GM18517 (cell line): Measurements from ENCODE around the gene CPA1.
"Not testable (repeated sequence)": the region's sequence is repeated elsewhere in the genome, so short reads cannot be mapped to it uniquely, and the experiment has no call there.

Experiments
- ATAC-seq: cut with Tn5 transposase; IDR thresholded peaks from one replicate; pipeline ENCODE4 v1.9.1; 2021; ENCODE audit warnings: mild to moderate bottlenecking, moderate library complexity; ENCODE audit not compliant: unreplicated experiment

CPA1 gene

DNA sequence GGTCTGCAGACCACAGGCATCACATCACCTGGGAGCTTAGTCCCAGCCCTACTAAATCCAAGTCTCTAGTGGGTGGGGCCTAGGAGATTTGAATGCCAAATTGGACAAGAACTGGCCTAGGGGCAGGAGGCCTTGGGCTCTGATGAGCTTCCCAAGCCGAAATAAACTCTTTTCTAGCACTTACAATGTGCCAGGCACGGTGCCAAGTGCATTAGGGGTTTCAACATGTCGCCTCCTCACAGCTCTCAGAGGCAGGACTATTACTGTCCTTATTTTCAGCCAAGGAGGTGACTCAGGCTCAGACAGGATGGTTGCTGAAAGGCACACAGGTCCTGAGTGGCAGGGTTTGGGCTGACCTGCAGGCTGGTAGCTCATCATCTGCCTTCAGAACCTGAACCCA lies 9.2 kb upstream of the CPA1 start:
- no peak for ATAC-seq

DNA sequence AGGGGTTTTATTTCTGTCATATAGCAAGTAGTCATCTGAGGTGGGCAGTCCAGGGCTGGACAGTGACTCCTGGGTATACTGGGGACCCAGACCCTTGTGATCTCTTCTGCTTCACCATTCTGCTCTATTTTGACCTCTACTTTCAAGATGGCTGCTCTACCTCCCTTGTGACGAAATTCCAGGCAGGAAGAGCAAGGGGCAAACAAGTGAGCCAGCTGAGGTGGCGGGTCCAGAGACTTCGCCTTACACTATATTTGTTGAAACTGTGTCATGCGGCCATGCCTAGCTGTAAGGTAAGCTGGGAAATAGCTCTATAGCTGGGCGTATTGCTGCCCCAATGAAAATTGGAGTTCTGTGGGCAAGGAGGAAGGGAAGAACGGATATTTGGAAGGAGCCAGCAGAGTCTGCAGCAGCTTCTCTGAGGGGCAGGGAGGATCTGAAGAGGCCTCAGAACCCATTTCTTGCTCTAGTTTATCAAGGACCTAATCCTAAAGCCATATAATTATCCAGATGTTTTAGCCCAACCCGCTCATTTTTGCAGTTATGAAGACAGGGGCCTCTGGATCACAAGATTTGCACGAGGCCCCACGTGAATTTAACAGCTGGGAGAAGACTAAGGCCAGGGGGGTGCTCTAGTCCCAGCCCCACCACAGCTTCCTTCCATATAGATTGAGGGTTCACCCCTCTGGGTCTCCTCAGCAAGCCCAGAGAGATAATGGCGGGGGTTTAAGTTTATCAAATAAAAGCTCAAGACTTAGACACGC lies 7.7 kb upstream of the CPA1 start:
- no peak for ATAC-seq

DNA sequence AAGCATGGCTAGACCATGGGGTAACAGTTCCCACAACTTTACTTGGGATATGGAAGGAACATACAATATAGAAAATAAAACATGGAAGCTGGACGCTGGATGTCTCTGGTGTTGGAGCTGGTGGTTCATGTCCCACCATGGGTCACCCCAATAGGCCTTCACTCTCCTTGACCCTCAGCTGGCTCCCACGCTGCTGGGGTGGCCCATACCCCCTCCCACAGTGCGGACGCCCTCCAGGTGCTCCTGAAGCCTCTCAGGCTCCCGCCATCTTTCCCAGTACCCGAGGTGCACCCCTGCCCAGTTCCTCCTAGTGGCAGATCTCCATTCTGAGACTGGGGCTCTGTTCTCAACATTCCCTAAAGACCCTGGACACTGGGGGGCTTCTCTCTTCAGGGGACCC lies 5.8 kb upstream of the CPA1 start:
- ATAC-seq: no peak

DNA sequence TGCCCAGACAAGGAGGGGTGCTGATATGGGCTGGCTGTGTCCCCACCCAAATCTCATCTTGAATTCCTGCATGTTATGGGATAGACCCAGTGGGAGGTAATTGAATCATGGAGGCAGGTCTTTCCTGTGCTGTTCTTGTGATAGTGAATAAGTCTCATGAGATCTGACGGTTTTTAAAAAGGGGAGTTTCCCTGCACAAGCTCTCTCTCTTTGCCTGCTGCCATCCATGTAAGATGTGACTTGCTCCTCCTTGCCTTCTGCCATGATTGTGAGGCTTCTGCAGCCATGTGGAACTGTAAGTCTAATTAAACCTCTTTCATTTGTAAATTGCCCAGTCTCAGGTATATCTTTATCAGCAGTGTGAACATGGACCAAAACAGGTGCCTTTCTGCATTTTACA lies 3.8 kb upstream of the CPA1 start:
- not testable (repeated sequence) for ATAC-seq

DNA sequence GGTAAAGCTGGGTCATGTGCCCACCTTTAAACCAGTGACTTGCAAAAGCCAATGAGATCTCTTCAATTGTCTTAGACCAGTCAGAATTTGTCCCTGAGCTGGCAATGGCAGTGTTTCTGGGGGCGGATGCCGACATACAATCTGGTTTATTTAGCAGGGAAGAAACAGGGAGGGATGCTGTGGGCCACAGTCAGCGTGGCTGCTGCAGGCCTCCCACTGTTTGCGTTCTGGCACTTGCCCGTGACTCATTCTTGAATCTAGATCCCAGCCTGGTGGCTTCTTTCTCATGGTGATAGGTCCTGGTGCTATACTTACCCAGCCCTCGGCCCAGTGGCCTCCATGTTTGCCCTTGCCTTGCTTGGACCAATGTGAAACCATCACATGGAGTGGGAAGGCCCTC lies 3.1 kb upstream of the CPA1 start:
- no peak for ATAC-seq

DNA sequence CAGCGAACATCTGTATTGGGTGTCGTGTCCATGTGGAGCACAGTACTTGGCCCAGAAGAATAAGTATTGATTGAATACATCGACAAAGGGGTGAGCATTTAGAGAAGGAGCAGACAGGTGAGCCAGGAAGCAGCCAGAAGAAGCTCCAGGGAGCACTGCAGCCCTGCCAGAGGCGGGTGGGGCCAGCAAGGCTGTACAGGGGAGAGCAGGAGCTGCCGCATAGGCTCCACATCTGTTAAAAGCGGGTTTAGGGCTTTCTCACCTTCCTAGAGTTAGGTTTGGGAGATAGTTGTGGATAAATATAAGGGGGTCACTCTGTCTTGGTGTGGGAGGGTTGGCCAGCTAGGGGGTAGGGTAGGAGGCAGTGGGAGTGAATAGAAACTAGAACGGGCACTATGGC lies 1.3 kb upstream of the CPA1 start:
- ATAC-seq: no peak

DNA sequence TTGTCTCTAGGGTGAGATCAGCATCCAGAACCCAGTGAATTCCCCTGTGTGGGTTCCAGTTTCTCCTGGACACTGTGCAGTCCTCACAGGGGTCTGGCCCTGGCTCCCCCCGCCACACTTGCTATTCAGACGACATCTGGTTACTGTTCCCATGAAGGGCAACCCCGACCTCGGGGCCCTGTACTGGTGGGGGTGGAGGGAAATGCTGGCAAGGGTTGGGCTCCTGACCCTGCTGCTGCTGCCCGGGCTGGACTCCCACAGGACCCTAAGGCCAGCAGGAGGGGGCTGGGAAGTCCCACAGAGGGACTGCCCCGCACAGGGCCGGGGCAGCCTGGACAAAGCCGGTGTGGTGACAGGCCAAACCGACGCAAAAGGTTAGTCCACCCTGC lies 768 bp upstream of the CPA1 start:
- no peak for ATAC-seq

DNA sequence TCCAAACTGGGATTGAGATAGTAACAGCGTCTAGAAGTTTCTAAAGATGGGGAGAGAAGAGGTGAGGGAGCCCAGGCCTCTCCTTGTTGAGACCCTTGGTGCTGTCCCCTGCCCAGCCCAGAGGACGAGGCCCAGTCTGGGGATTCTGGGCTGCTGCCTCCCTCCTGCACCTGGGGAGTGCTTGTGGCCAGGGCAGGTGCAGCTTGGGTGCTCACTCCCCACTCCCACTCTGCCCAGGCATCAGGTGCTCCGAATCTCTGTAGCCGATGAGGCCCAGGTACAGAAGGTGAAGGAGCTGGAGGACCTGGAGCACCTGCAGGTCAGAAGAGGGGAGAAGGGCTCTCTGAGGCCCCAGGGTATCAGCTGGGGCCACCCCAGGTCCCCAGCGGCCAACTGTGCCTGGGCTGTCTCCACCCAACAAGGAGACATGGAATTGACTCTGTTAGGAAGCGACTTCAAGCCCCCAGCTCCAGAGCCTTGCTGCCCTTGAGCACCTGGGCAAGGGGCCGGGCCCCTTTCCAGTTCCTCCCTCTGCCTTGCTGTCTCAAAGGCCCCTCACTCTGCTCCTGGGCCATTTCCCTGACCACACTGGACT lies 664 bp downstream of the CPA1 start:
- ATAC-seq: no peak

DNA sequence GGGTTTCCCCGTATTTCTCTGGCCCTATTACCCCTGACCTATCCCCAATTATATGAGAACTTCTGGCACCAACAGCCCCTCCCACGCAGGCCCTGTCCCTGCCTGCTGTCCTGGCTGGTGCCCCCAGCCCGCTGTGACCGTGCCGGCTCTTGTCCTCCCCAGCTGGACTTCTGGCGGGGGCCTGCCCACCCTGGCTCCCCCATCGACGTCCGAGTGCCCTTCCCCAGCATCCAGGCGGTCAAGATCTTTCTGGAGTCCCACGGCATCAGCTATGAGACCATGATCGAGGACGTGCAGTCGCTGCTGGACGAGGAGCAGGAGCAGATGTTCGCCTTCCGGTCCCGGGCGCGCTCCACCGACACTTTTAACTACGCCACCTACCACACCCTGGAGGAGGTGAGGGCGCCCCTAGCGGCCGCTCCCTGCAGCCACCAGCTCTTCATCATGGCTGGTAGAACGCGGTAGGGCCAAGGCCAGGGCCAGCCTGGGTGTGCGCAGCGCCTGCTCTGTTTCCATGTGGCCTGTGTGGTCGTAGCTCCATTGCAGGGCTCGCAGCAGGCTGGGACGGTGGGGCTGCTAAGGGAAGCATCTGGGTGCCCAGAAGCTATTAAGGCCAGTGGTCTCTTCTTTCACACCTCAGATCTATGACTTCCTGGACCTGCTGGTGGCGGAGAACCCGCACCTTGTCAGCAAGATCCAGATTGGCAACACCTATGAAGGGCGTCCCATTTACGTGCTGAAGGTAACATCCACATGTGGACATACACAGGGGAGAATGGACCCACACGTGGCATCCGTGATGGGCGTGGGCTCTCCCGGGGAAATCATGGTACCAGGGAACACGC lies 1.4 kb downstream of the CPA1 start:
- no peak for ATAC-seq

DNA sequence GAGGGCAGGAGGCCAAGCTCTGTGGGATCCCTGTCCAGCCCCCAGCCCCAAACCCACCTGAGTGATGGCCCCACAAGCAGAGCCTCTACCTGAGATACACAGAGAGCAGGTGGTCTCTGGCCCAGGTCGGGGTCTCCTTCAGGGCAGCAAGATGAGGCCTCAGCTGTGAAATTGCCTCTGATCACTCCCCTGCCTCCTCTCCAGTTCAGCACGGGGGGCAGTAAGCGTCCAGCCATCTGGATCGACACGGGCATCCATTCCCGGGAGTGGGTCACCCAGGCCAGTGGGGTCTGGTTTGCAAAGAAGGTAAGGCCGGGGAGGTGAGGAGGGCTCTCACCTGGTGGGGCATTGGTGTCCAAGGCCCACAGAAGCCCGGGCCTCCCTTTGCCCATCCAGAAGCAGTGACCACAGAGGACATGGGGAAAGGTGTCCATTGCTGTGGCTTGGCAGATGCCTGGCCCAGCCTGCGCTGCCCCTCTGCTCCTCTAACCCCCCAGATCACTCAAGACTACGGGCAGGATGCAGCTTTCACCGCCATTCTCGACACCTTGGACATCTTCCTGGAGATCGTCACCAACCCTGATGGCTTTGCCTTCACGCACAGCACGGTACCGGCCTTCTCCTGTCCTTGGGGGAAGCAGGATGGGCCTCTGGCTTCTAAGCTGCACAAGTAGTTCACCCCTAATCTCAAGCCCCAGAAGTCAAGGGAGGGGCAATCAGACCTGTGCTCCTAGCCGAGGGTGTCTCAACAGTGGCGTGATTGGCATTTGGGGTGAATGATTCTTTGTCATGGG lies 3.1 kb downstream of the CPA1 start:
- ATAC-seq: no peak

DNA sequence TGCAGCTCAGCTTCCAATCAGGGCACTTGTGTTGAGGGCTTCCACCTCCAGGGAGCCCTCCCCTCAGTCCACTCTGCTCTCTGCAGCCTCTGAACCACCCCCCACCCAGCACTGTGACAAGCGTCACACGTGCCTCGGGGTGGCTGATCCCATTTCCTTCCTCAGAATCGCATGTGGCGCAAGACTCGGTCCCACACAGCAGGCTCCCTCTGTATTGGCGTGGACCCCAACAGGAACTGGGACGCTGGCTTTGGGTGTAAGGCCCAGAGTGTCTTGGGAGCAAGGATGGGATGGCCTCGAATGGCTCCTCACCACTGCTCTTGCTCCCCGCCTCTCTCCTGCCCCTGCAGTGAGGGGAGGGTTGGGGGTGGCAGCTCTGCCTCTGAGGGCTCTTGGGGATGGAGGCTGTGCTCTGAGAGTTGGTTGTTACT lies 4.1 kb downstream of the CPA1 start:
- ATAC-seq: no peak

DNA sequence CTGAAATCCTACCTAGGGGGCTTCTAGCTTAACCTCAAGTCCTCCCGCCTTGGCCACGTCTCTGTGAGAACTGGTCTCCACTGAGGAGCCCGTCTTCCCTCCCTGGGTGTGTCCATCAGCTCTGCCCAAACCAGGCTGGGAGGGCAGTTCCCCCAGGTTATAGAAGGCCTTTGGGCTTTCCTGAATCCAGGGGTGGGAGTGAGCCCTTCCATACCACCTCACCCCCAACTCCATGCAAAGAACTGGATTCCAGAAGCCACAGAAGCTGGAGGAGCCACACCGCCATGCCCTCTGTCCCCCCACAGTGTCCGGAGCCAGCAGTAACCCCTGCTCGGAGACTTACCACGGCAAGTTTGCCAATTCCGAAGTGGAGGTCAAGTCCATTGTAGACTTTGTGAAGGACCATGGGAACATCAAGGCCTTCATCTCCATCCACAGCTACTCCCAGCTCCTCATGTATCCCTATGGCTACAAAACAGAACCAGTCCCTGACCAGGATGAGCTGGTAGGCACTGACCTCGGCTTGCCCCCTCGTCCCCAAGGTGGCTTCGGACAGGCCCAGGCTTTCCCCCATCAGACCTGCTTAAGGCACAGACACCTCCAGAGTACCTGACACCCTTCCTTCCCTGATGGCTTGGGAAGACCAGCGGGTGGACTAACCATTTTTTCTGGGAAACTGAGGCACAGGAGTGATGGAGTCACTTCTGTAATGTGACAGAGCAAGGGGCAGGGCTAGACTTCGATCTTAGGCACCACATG lies 4.7 kb downstream of the CPA1 start:
- no peak for ATAC-seq

DNA sequence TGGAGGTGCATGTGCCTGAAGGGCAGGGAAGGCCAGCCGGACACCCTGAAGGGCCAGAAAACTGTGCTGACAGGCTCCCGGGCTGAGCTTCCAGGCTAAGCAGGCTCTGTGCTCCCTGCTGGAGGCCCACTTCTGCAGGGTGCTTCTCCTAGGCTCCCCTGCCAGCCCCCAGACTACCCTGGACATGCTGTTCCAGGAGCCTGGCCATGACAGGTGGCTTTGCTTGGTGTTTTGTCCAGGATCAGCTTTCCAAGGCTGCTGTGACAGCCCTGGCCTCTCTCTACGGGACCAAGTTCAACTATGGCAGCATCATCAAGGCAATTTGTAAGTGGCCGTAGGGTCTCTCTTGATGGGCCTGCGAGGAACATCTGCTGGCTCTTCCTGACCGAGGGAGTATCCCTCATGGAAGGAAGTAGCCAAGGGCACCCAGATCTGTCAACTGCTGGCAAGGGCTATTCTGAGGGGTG lies 5.3 kb downstream of the CPA1 start:
- ATAC-seq: no peak

DNA sequence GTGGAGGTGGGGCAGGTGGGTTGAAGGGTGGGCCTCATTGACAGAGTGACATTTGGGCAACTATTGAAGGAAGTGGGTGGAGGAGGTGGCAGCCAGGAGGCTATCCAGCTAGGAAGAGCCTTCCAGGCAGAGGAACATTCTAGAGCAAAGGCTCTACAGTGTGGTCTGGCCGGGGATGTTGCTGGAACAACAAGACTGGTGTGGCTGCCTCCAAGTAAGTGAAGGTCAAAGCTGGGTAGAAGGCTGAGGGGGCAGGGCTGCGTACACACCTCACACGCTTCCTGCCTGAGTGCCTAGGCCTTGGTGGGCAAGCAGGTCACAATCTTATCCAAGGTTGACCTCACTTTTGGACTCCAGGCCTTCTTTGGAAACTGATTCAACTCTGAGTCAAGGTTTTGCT lies 6.6 kb downstream of the CPA1 start:
- ATAC-seq: no peak

DNA sequence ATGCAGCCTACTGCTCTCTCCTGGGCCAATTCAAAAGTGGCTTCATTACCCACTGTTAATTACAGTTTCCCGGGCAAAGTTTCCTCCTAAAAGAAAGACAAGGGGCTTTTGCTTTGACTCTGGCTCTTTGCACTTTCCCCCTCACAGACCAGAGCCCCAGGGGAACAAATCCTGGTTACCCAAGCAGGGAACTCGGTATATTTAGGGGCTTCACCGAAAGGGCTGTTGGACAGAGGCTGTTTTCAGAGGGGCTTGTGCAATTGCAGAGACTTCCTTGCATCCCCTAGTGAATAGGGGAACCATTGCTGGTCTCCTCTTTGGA lies 7.0 kb downstream of the CPA1 start:
- ATAC-seq: no peak

DNA sequence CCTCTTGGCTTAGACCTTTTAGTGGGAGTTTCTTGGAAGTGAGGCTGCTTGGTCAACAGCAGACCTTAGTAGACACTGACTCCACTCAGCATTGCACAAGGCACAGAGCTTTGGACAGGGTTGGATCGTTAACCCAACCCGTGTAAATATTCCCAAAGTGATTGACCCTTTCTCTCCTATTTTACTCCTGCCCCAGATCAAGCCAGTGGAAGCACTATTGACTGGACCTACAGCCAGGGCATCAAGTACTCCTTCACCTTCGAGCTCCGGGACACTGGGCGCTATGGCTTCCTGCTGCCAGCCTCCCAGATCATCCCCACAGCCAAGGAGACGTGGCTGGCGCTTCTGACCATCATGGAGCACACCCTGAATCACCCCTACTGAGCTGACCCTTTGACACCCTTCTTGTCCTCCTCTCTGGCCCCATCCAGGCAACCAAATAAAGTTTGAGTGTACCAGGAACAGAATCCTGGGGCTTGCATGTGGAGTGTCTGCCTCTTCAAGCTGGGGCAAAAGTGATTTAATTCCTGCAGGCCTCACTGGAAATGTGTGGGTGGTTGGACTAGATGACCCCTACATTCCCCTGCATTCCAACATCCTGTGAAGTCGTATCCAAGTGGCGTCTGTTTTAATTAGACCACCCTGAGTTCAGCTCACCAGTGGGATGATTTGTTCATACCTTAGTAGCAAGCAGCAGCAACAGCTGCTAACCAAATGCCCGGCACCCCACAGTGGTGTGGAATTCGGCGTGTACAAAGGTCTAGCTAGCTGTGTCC lies 7.5 kb downstream of the CPA1 start:
- no peak for ATAC-seq

DNA sequence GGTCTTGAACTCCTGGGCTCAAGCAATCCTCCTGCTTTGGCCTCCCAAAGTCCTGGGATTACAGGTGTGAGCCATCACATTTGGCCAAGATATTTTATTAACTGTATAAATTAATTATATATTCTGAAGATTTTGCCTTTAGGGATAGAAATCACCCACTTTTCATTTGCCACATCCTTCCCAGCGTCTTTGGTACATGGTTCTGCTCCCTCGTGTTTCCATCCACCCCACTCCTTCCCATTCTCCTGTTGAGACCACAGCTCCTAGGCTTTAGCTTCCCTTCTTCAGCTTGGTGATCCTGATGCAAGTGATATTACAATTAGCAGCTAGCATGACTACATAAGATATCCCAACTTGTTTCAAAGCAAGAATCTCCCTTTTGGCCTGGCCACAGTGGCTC lies 8.4 kb downstream of the CPA1 start:
- no peak for ATAC-seq

DNA sequence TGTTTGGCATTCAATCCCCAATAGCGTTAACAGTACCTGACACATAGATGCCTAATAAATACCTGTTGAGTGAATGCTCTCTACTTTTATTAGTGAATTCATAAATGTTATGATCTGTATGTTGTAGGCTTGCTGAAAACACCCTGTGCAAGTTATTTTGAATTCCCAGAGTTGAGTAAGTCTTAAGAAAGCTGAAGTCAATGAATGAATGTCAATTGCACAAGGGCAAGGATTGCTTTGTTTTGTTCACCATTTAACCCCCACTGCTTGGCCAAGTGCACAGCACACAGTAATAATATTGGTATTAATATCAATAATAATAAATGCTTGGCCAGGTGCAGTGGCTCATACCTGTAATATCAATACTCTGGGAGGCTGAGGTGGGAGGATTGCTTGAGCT lies 10.2 kb downstream of the CPA1 start:
- no peak for ATAC-seq

DNA sequence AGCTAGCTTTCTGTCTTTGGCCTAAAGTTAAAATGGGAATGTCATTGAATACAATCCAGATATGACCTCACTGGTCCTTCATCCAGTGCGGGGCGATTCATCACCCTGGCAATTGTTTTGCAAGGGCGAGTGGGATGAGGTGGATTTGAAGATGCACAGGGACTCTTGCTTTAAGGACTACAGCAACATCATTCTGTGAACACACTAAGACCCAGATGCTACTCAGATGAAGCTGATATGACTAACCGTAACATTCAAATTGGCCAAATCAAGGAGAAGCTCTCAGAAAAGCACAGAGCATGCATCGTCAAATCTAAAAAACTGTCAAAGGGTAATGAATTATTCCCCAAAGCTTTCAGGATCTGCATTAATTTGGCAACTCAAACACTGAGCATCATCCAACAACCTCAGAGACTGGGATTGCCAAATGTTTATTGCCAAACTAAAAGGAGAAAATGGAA lies 12.8 kb downstream of the CPA1 start:
- ATAC-seq: no peak
